B cell (primary cell): Measurements from ENCODE around the gene SLC25A2. TPM values are rescaled to one million over a fixed set of nuclear protein-coding genes. Genes with fewer than 3 reads are reported as not detected.

ENCODE experiments used
- ATAC-seq: fragments of 200-7000 bp; cut with Tn5 transposase; one replicate; pipeline ENCODE4 v1.10.0; 2021; ENCODE audit warnings: low read depth, mild to moderate bottlenecking, moderate number of reproducible peaks, moderate library complexity
- CTCF ChIA-PET: fragments of 350-600 bp; sonication (Branson Sonifier 250); formaldehyde crosslinking; loops from one replicate; lab custom pipeline; 2021; ENCODE audit warnings: antibody characterized with exemption, inconsistent platforms; lab: Charles Lee
- POLR2A ChIA-PET: fragments of 350-600 bp; sonication (Branson Sonifier 250); formaldehyde crosslinking; loops from one replicate; lab custom pipeline; 2021; ENCODE audit warnings: antibody characterized with exemption; lab: Charles Lee
- DNase-seq: peaks from one replicate; pipeline ENCODE4 v3.0.0; 2013
- H2AFZ ChIP-seq: 2 replicates; pipeline ENCODE4 v1.6.1; 2012; ENCODE audit warnings: mild to moderate bottlenecking, low read depth, low read length; ENCODE audit not compliant: insufficient read depth, poor library complexity, severe bottlenecking
- H3K27ac ChIP-seq, 2 donors: 1 replicate in 1 of 2; 2 replicates in 1 of 2; pipeline ENCODE4 v1.5.1; 2012 to 2013; ENCODE audit warnings: low read length in 2 of 2, mild to moderate bottlenecking in 2 of 2, moderate library complexity in 1 of 2
- H3K27me3 ChIP-seq, 4 experiments: fragments of 200-600 bp in 1 of 4; sonication (generic) in 1 of 4; replicated peaks in 1 of 4; 1 replicate in 2 of 4; 2 replicates in 2 of 4; pipeline versions ENCODE4 v1.6.1 to v1.7.0; 2013 to 2016; ENCODE audit warnings: low read length in 3 of 4, mild to moderate bottlenecking in 2 of 4, mixed read lengths in 1 of 4, moderate library complexity in 1 of 4; ENCODE audit not compliant: insufficient read depth in 4 of 4, control insufficient read depth in 3 of 4; ENCODE audit errors: control extremely low read depth in 1 of 4
- H3K36me3 ChIP-seq, 2 experiments: replicated peaks in 1 of 2; 1 replicate in 1 of 2; 2 replicates in 1 of 2; pipeline versions ENCODE4 v1.6.1 to v1.7.1; 2013; ENCODE audit warnings: low read length in 1 of 2; ENCODE audit not compliant: insufficient read depth in 2 of 2, control insufficient read depth in 1 of 2; ENCODE audit errors: control extremely low read depth in 1 of 2, extremely low read depth in 1 of 2
- H3K4me1 ChIP-seq, 2 donors: fragments of 200-600 bp in 1 of 2; sonication (generic) in 1 of 2; 1 replicate in 1 of 2; 2 replicates in 1 of 2; pipeline versions ENCODE4 v1.5.1 to v1.6.1; 2013 to 2017; ENCODE audit warnings: low read length in 2 of 2; ENCODE audit not compliant: control insufficient read depth in 2 of 2, insufficient read depth in 2 of 2
- H3K4me2 ChIP-seq: replicated peaks from 2 replicates; pipeline ENCODE3; 2012; ENCODE audit warnings: mild to moderate bottlenecking, low read depth, low read length; ENCODE audit not compliant: poor library complexity, severe bottlenecking
- H3K4me3 ChIP-seq, 5 experiments: fragments of 200-600 bp in 1 of 5; sonication (generic) in 1 of 5; 1 replicate in 3 of 5; 2 replicates in 2 of 5; pipeline versions ENCODE4 v1.5.1 to v1.7.0; 2011 to 2016; ENCODE audit warnings: low read length in 4 of 5, mild to moderate bottlenecking in 4 of 5, low read depth in 2 of 5, control low read depth in 1 of 5, moderate library complexity in 1 of 5; ENCODE audit not compliant: insufficient read depth in 1 of 5; ENCODE audit errors: control extremely low read depth in 1 of 5, extremely low read depth in 1 of 5
- H3K79me2 ChIP-seq: fragments of 200-600 bp; sonication (generic); one replicate; pipeline ENCODE4 v1.6.0; 2016; ENCODE audit warnings: low read length; ENCODE audit not compliant: control insufficient read depth, insufficient read depth
- H3K9ac ChIP-seq: fragments of 200-600 bp; sonication (generic); 2 replicates; pipeline ENCODE4 v1.6.1; 2017; ENCODE audit warnings: mild to moderate bottlenecking, low read length, moderate library complexity
- H3K9me3 ChIP-seq, 3 donors: one replicate each; pipeline versions ENCODE4 v1.6.1 to v1.7.1; 2013; ENCODE audit warnings: low read length in 2 of 3; ENCODE audit not compliant: control insufficient read depth in 2 of 3, insufficient read depth in 1 of 3; ENCODE audit errors: control extremely low read depth in 1 of 3
- H4K20me1 ChIP-seq: 2 replicates; pipeline ENCODE4 v1.6.0; 2012; ENCODE audit warnings: mild to moderate bottlenecking, low read length; ENCODE audit not compliant: insufficient read depth, control insufficient read depth, poor library complexity, severe bottlenecking
- H3K27ac Mint-ChIP-seq: one replicate; pipeline ENCODE4 v1.8.0; 2021; ENCODE audit warnings: mixed read lengths
- H3K27me3 Mint-ChIP-seq: one replicate; pipeline ENCODE4 v1.8.0; 2021; ENCODE audit warnings: mixed read lengths
- H3K4me1 Mint-ChIP-seq: one replicate; pipeline ENCODE4 v1.8.0; 2021; ENCODE audit warnings: mixed read lengths
- H3K4me3 Mint-ChIP-seq: one replicate; pipeline ENCODE4 v1.8.0; 2021; ENCODE audit warnings: mixed read lengths
- H3K9me3 Mint-ChIP-seq: one replicate; pipeline ENCODE4 v1.8.0; 2022; ENCODE audit warnings: mixed read lengths; ENCODE audit not compliant: insufficient read depth
- EZH2 ChIP-seq: IDR thresholded peaks from 2 replicates; pipeline ENCODE4 v1.6.1; 2012; ENCODE audit warnings: borderline replicate concordance, low read depth, mild to moderate bottlenecking, moderate library complexity, low read length; ENCODE audit not compliant: insufficient read depth, poor library complexity, severe bottlenecking
- WGBS: methylation state at CpG from one replicate; pipeline ENCODE4 v1.1.5; 2013; ENCODE audit warnings: missing lambda C conversion rate; ENCODE audit not compliant: insufficient coverage; 5-methylcytosine and 5-hydroxymethylcytosine counted together
- intact Hi-C: fragments of 100-400 bp; cut with micrococcal nuclease; formaldehyde crosslinking; loops from one replicate; pipeline ENCODE4 v1.10.0; 2022
- polyA plus RNA-seq: library from polyadenylated mRNA; depleted of rRNA; stranded (reverse); fragments of >200 nt; gene quantifications from 2 replicates; pipeline ENCODE4 v1.2.3, GENCODE V29; 2012
- total RNA-seq, 2 donors: library from RNA; stranded (reverse); fragments of 120-200 nt in 1 of 2; gene quantifications; 1 replicate in 1 of 2; 2 replicates in 1 of 2; pipeline versions ENCODE4 v1.2.3 to v1.2.4, GENCODE V29; 2013 to 2022
- TF ChIP-seq, protein P1 (sequence below): fragments of 200-600 bp; IDR thresholded peaks from one replicate; pipeline ENCODE4 v1.8.0; 2022; ENCODE audit warnings: antibody characterized with exemption, mild to moderate bottlenecking

The SLC25A2 gene
- total and polyA plus RNA-seq, 2 donors (not counting 1 experiment from before 2014, with no cell fraction given) = 0.12 to 3.6 TPM

DNA sequence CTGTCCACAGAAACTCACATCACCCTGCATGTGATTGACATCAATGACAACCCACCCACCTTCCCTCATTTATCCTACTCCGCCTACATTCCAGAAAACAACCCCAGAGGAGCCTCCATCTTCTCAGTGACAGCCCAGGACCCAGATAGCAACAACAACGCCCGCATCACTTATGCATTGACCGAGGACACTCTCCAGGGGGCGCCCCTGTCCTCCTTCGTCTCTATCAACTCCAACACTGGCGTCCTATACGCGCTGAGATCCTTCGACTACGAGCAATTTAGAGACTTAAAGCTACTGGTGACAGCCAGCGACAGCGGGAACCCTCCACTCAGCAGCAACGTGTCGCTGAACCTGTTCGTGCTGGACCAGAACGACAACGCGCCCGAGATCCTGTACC, 41.5 kb upstream of the SLC25A2 start:
- H3K27me3 Mint-ChIP-seq = peaks cover 61% of the 10 kb centered on the region

DNA sequence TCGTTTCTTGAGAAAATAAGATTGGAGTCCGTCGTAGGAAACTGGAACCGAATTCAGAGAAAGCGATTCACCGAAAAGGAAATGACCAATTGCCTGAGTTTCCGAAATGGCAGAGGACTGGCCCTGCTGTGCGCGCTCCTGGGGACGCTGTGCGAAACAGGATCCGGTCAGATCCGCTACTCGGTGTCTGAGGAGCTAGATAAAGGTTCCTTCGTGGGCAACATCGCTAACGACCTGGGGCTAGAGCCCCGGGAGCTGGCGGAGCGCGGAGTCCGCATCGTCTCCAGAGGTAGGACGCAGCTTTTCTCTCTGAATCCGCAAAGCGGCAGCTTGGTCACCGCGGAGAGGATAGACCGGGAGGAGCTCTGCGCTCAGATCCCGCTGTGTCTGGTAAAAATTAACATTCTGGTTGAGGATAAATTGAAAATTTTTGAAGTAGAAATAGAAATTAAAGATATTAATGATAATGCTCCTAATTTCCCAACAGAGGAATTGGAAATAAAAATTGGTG, 40.2 kb upstream of the SLC25A2 start:
- no peak overlapping the region for H3K27ac ChIP-seq
- Mint-ChIP-seq H3K4me3 (peak overlapping the region; percentile 41), H3K27ac (no peak overlapping the region), H3K27me3 (peaks cover 56% of the 10 kb centered on the region), H3K9me3 (peaks cover 5% of the 10 kb centered on the region), H3K4me1 (no peaks in the 10 kb centered on the region)
- no peaks in the 10 kb centered on the region for H3K79me2 ChIP-seq
- WGBS = 42% methylated on average over 26 of the region's 31 CpGs
- no peaks in the 10 kb centered on the region for H3K36me3 ChIP-seq
- CTCF ChIA-PET = interaction anchor here (1.6 to 1.7 kb wide), 2 partner anchors 15 to 24 kb away, joined by 5 read pairs; partner anchors contain the start of genes PCDHGA1 and TAF7
- no peak overlapping the region for H2AFZ ChIP-seq
- POLR2A ChIA-PET = no interaction called here
- intact Hi-C loops = no loop called here
- peak overlapping the region; percentile 5 for H3K4me2 ChIP-seq
- TF ChIP-seq, protein P1, sequence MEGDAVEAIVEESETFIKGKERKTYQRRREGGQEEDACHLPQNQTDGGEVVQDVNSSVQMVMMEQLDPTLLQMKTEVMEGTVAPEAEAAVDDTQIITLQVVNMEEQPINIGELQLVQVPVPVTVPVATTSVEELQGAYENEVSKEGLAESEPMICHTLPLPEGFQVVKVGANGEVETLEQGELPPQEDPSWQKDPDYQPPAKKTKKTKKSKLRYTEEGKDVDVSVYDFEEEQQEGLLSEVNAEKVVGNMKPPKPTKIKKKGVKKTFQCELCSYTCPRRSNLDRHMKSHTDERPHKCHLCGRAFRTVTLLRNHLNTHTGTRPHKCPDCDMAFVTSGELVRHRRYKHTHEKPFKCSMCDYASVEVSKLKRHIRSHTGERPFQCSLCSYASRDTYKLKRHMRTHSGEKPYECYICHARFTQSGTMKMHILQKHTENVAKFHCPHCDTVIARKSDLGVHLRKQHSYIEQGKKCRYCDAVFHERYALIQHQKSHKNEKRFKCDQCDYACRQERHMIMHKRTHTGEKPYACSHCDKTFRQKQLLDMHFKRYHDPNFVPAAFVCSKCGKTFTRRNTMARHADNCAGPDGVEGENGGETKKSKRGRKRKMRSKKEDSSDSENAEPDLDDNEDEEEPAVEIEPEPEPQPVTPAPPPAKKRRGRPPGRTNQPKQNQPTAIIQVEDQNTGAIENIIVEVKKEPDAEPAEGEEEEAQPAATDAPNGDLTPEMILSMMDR = peak; percentile 4
- no peak for TF ChIP-seq EZH2
- DNase-seq (no peak), ATAC-seq (no peak)
- no peak overlapping the region for H3K9ac ChIP-seq
- no peak overlapping the region for H3K4me3 ChIP-seq
- no peaks in the 10 kb centered on the region for H4K20me1 ChIP-seq
- H3K27me3 ChIP-seq = peaks cover 0 to 54% (median 27%) of the 10 kb centered on the region in 4 experiments
- peaks cover 0 to 5% of the 10 kb centered on the region in 2 donors for H3K4me1 ChIP-seq
- H3K9me3 ChIP-seq = peaks cover 0 to 55% (median 38%) of the 10 kb centered on the region in 3 donors

More for the DNA sequence above, 41.5 kb upstream of the SLC25A2 start:
- Histone ChIP-seq H3K9me3 (peaks cover 0 to 50% (median 33%) of the 10 kb centered on the region in 3 donors), H3K4me2 (no peak overlapping the region), H3K27ac (no peak overlapping the region), H3K4me1 (peaks cover 0 to 5% of the 10 kb centered on the region in 2 donors), H3K4me3 (no peak overlapping the region), H3K36me3 (no peaks in the 10 kb centered on the region), H3K9ac (no peak overlapping the region), H4K20me1 (no peaks in the 10 kb centered on the region), H3K27me3 (peaks cover 0 to 51% (median 25%) of the 10 kb centered on the region in 4 experiments), H3K79me2 (no peaks in the 10 kb centered on the region), H2AFZ (no peak overlapping the region)
- no peak for ATAC-seq
- intact Hi-C loops = no loop called here
- DNase-seq = no peak
- POLR2A ChIA-PET = no interaction called here
- Mint-ChIP-seq H3K27ac (no peak overlapping the region), H3K9me3 (peaks cover 5% of the 10 kb centered on the region), H3K4me3 (no peak overlapping the region), H3K4me1 (peaks cover 3% of the 10 kb centered on the region)
- 47% methylated on average over 16 of the region's 20 CpGs for WGBS
- CTCF ChIA-PET = no interaction called here
- TF ChIP-seq EZH2 = no peak
- TF ChIP-seq, protein P1 = no peak
